Karpas-422 (cell line): ENCODE results near the gene SERPINE3. TPM values are rescaled to one million over a fixed set of nuclear protein-coding genes. Genes with fewer than 3 reads are reported as not detected.

Source experiments
- DNase-seq: peaks from one replicate; pipeline ENCODE4 v3.0.0-alpha.2; 2015
- H2AFZ ChIP-seq: fragments of 200-600 bp; sonication (generic); 2 replicates; pipeline ENCODE4 v1.6.1; 2014; ENCODE audit warnings: antibody characterized with exemption, low read length, mixed read lengths
- H3K27ac ChIP-seq: fragments of 200-600 bp; sonication (generic); 2 replicates; pipeline ENCODE4 v1.5.1; 2014; ENCODE audit warnings: mild to moderate bottlenecking, low read length, moderate library complexity
- H3K27me3 ChIP-seq: fragments of 200-600 bp; sonication (generic); 2 replicates; pipeline ENCODE4 v1.6.1; 2014; ENCODE audit warnings: low read length, mixed read lengths
- H3K36me3 ChIP-seq: fragments of 200-600 bp; sonication (generic); 2 replicates; pipeline ENCODE4 v1.6.1; 2014; ENCODE audit warnings: low read length, mixed read lengths; ENCODE audit not compliant: insufficient read depth
- H3K4me1 ChIP-seq: fragments of 200-600 bp; sonication (generic); 2 replicates; pipeline ENCODE4 v1.6.1; 2014; ENCODE audit warnings: mild to moderate bottlenecking, low read length, mixed read lengths
- H3K4me2 ChIP-seq: fragments of 200-600 bp; sonication (generic); 2 replicates; pipeline ENCODE4 v1.6.1; 2014; ENCODE audit warnings: low read length, low read depth, mild to moderate bottlenecking; ENCODE audit not compliant: poor library complexity, severe bottlenecking
- H3K4me3 ChIP-seq: fragments of 200-600 bp; sonication (generic); 2 replicates; pipeline ENCODE4 v1.5.1; 2014; ENCODE audit warnings: mild to moderate bottlenecking, antibody characterized with exemption, low read length, mixed read lengths
- H3K79me2 ChIP-seq: fragments of 200-600 bp; sonication (generic); 2 replicates; pipeline ENCODE4 v1.6.1; 2014; ENCODE audit warnings: mild to moderate bottlenecking, low read length, mixed read lengths
- H3K9ac ChIP-seq: fragments of 200-600 bp; sonication (generic); 2 replicates; pipeline ENCODE4 v1.6.0; 2014; ENCODE audit warnings: low read length
- H3K9me2 ChIP-seq: fragments of 200-600 bp; sonication (generic), shearing (Covaris generic); replicated peaks from 2 replicates; pipeline ENCODE4 v1.6.0; 2014; ENCODE audit warnings: mild to moderate bottlenecking, low read length, moderate library complexity; ENCODE audit not compliant: insufficient read depth
- H3K9me3 ChIP-seq: fragments of 300-700, 200-600 bp; sonication (generic); 2 replicates; pipeline ENCODE4 v1.6.1; 2014; ENCODE audit warnings: low read length, mixed read lengths
- H4K20me1 ChIP-seq: fragments of 200-600 bp; sonication (generic); 2 replicates; pipeline ENCODE4 v1.6.1; 2014; ENCODE audit warnings: mild to moderate bottlenecking, antibody characterized with exemption, low read length, low read depth; ENCODE audit not compliant: insufficient read depth
- small RNA-seq: library from RNA; depleted of rRNA; stranded (forward); fragments of <200 nt; gene quantifications from one replicate; pipeline ENCODE3, GENCODE V24; 2014
- total RNA-seq: library from RNA; depleted of rRNA; stranded (reverse); fragments of >200 nt; shearing (Covaris generic); gene quantifications from 2 replicates; pipeline ENCODE4 v1.2.3, GENCODE V29; 2014; ENCODE audit warnings: low replicate concordance; rRNA removed

Gene SERPINE3
- total RNA-seq, 1 experiment from 2014 or later, result not detected

DNA sequence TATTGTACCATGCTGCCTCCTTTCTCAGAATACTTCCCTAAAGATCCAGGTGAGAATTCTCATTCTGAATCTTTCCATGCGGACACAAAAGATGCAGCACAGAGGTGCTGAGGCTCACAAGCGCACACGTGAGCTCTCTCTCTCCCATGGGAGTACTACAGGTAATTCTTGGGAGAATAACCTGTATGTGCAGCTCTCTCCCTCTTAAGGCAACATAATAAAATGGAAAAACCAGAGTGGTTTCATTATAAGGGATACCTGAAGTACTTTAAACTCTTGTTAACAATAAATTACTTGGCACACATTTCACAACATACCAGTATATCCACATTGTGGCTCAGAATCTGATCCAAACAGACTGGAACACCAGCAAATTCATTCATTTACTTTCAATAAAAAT lies 72.9 kb downstream of the SERPINE3 start:
- Histone ChIP-seq H3K27ac (no peak overlapping the region), H2AFZ (no peak overlapping the region), H3K9me3 (peaks cover 12% of the 10 kb centered on the region), H3K36me3 (peaks cover 72% of the 10 kb centered on the region), H3K4me1 (peaks cover 15% of the 10 kb centered on the region), H3K4me2 (no peak overlapping the region), H3K9me2 (no peaks in the 10 kb centered on the region), H3K4me3 (no peak overlapping the region), H3K79me2 (peaks cover 97% of the 10 kb centered on the region), H3K9ac (no peak overlapping the region), H3K27me3 (no peaks in the 10 kb centered on the region), H4K20me1 (no peaks in the 10 kb centered on the region)
- DNase-seq, result no peak

Small RNAs within 50 kb of the gene (small RNA-seq; reads per million reads assigned to genes)
- gene MIR5693, result not detected

Other genes starting within 250 kb of the SERPINE3 start
- gene C13orf42, start 228.4 kb upstream of the SERPINE3 start, total RNA-seq, result not detected in 2 replicates
- not detected in 2 replicates for gene FAM124A, start 117.3 kb upstream of the SERPINE3 start, total RNA-seq
- 61.0 and 86.2 TPM in 2 replicates for gene INTS6, start 113.3 kb downstream of the SERPINE3 start, total RNA-seq
- gene WDFY2, start 244.8 kb downstream of the SERPINE3 start, total RNA-seq, result 3.6 and 4.1 TPM in 2 replicates